ENCODE data around the gene EPHA6. TPM values are rescaled to one million over a fixed set of nuclear protein-coding genes. Genes with fewer than 3 reads are reported as not detected.
"Not testable (repeated sequence)": the region's sequence is repeated elsewhere in the genome, so short reads cannot be mapped to it uniquely, and the experiment has no call there.

Gene EPHA6
- total RNA-seq, 2 experiments from 2014 or later, result not detected

DNA sequence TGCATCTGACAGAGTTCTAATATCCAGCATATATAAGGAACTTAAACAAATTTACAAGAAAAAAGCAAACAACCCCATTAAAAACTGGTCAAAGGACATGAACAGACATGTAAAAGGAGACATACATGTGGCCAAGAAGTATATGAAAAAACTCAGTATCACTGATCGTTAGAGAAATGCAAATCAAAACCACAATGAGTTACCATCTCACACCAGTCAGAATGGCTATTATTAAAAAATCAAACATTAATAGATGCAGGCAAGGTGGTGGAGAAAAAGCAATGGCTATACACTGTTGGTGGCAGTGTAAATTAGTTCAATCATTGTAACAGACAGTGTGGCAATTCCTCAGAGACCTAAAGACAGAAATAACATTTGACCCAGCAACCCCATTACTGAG lies 806.1 kb downstream of the EPHA6 start:
- intact Hi-C loops (cut with DNase I, micrococcal nuclease); H3K27ac Mint-ChIP-seq; H3K4me3 Mint-ChIP-seq; DNase-seq; POLR2A ChIA-PET; H3K9me3 Mint-ChIP-seq (ENCODE audit: low read depth); H3K36me3 Mint-ChIP-seq (ENCODE audit: low read depth); CTCF ChIA-PET; H3K27me3 Mint-ChIP-seq; H3K4me1 Mint-ChIP-seq; ATAC-seq: not testable (repeated sequence)

DNA sequence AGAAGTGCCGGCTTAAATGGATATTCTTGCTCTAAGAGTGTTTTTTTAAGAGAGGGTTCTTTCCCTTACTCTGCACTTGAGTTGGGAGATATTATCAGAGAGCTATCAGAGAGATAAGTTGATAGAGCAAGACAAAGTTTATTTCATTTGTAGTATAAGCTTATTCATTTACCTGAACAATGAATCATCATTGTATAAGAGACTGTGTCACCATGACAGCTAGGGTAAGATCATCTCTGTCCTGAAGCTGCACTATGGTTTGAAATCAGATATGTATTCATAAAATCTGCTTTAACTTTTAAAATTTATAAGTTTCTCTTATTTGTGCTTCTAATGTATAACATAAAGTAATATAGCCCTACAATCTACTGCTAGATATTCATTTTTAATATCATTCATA lies 822.1 kb downstream of the EPHA6 start:
- H3K4me3 Mint-ChIP-seq, result no peak overlapping the region
- no peak overlapping the region for H3K27ac Mint-ChIP-seq
- DNase-seq (no peak), ATAC-seq (no peak)
- H3K4me1 Mint-ChIP-seq, result no peaks in the 10 kb centered on the region
- H3K27me3 Mint-ChIP-seq, result peaks cover 3% of the 10 kb centered on the region
- no peaks in the 10 kb centered on the region for H3K36me3 Mint-ChIP-seq (ENCODE audit: low read depth)
- CTCF ChIA-PET, result no interaction called here
- intact Hi-C loops (cut with DNase I, micrococcal nuclease), result no loop called here
- POLR2A ChIA-PET, result no interaction called here
- no peaks in the 10 kb centered on the region for H3K9me3 Mint-ChIP-seq (ENCODE audit: low read depth)

DNA sequence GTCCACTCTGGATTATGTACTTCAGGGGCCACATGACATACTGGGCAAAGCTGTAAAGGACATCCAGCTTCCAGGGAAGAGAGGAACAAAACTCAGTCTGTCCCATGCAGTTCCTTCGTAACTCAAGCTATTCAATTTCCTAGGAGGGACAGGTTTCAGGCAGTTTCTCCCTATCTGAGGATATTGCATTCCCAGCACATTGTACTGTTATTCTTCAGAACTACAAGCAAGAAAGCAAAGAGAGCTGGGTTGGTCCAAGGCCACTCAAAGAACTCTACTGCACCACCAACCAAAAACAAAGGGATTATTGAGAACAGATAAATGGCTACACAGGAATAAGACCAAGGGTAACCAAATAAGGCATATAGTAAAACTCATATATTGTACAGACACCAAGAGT lies 832.5 kb downstream of the EPHA6 start:
- DNase-seq (no peak), ATAC-seq (no peak)
- intact Hi-C loops (cut with DNase I, micrococcal nuclease), result no loop called here
- Mint-ChIP-seq H3K4me1 (no peaks in the 10 kb centered on the region), H3K36me3 (ENCODE audit: low read depth) (no peaks in the 10 kb centered on the region), H3K9me3 (ENCODE audit: low read depth) (no peaks in the 10 kb centered on the region), H3K27ac (no peak overlapping the region), H3K27me3 (peaks cover 4% of the 10 kb centered on the region), H3K4me3 (no peak overlapping the region)
- CTCF ChIA-PET, result no interaction called here
- POLR2A ChIA-PET, result no interaction called here

DNA sequence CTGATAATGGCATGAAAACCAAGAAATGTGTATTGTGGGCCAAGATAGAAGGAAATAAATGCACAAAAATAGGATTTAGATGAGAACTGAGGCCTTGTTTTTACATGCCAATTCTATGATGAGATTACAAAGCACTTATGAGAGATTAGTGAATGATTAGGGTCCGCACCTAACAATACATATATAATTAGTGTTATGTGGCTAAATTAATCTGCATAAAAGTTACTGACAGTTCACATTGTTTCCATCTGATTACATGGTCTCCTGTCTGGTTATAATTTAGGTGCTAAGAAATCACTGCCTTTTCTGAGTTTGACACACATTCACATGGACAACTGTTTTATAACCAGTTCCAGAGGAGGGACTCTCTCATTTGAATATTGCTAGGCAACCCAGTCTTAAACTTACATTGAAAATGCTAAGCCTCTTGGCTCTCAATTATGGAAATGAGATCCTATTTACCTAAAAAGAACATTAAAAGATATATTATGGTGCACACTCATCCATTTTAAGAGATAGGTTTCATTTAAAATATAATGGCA lies 833.1 kb downstream of the EPHA6 start:
- Mint-ChIP-seq H3K27me3 (peaks cover 4% of the 10 kb centered on the region), H3K27ac (no peak overlapping the region), H3K36me3 (ENCODE audit: low read depth) (no peaks in the 10 kb centered on the region), H3K4me3 (no peak overlapping the region), H3K9me3 (ENCODE audit: low read depth) (no peaks in the 10 kb centered on the region), H3K4me1 (no peaks in the 10 kb centered on the region)
- intact Hi-C loops (cut with DNase I, micrococcal nuclease), result no loop called here
- no peak for ATAC-seq
- CTCF ChIA-PET, result no interaction called here
- no peak for DNase-seq
- POLR2A ChIA-PET, result no interaction called here

- H3K9me3 Mint-ChIP-seq (ENCODE audit: low read depth), result no peaks in the 10 kb centered on the region
- H3K36me3 Mint-ChIP-seq (ENCODE audit: low read depth), result no peaks in the 10 kb centered on the region
- ATAC-seq (no peak), DNase-seq (no peak)
- no peak overlapping the region for H3K27ac Mint-ChIP-seq
- no peaks in the 10 kb centered on the region for H3K27me3 Mint-ChIP-seq
- POLR2A ChIA-PET, result no interaction called here
- no peaks in the 10 kb centered on the region for H3K4me1 Mint-ChIP-seq
- intact Hi-C loops (cut with DNase I, micrococcal nuclease), result no loop called here
- H3K4me3 Mint-ChIP-seq, result no peak overlapping the region
- CTCF ChIA-PET, result no interaction called here
Measured at GRCh38 chr3:97655971-97656370, 841.6 kb downstream of the EPHA6 start.

GRCh38 chr3:97656638-97657037 lies 842.2 kb downstream of the EPHA6 start:
- intact Hi-C loops (cut with DNase I, micrococcal nuclease), result no loop called here
- Mint-ChIP-seq H3K27ac (no peak overlapping the region), H3K9me3 (ENCODE audit: low read depth) (no peaks in the 10 kb centered on the region), H3K27me3 (no peaks in the 10 kb centered on the region), H3K36me3 (ENCODE audit: low read depth) (no peaks in the 10 kb centered on the region), H3K4me1 (no peaks in the 10 kb centered on the region), H3K4me3 (no peak overlapping the region)
- CTCF ChIA-PET, result no interaction called here
- POLR2A ChIA-PET, result no interaction called here
- ATAC-seq, result no peak
- DNase-seq, result no peak

GRCh38 chr3:97658668-97659285 lies 844.4 kb downstream of the EPHA6 start:
- no peaks in the 10 kb centered on the region for H3K36me3 Mint-ChIP-seq (ENCODE audit: low read depth)
- no peak overlapping the region for H3K27ac Mint-ChIP-seq
- DNase-seq, result no peak
- intact Hi-C loops (cut with DNase I, micrococcal nuclease), result loop anchor here (2.0 kb wide), 2 partner anchors 796 to 798 kb away; no protein-coding TSS in a partner anchor
- H3K9me3 Mint-ChIP-seq (ENCODE audit: low read depth), result no peaks in the 10 kb centered on the region
- POLR2A ChIA-PET, result no interaction called here
- no peak overlapping the region for H3K4me3 Mint-ChIP-seq
- CTCF ChIA-PET, result no interaction called here
- H3K27me3 Mint-ChIP-seq, result peaks cover 2% of the 10 kb centered on the region
- ATAC-seq, result no peak
- H3K4me1 Mint-ChIP-seq, result no peaks in the 10 kb centered on the region

GRCh38 chr3:97662264-97662663 lies 847.9 kb downstream of the EPHA6 start:
- Mint-ChIP-seq H3K4me1 (no peaks in the 10 kb centered on the region), H3K36me3 (ENCODE audit: low read depth) (no peaks in the 10 kb centered on the region), H3K4me3 (no peak overlapping the region), H3K27ac (no peak overlapping the region), H3K27me3 (peaks cover 3% of the 10 kb centered on the region), H3K9me3 (ENCODE audit: low read depth) (no peaks in the 10 kb centered on the region)
- DNase-seq (no peak), ATAC-seq (no peak)
- ChIA-PET POLR2A (no interaction called here), CTCF (interaction anchor here (1.4 kb wide), 1 partner anchor 57 kb away, joined by 4 read pairs; no protein-coding TSS in a partner anchor)
- intact Hi-C loops (cut with DNase I, micrococcal nuclease), result no loop called here

GRCh38 chr3:97662762-97663161 lies 848.4 kb downstream of the EPHA6 start:
- no peak for ATAC-seq
- ChIA-PET POLR2A (no interaction called here), CTCF (interaction anchor here (0.6 kb wide), 1 partner anchor 56 kb away, joined by 3 read pairs; no protein-coding TSS in a partner anchor)
- H3K4me3 Mint-ChIP-seq, result no peak overlapping the region
- H3K27ac Mint-ChIP-seq, result no peak overlapping the region
- no peaks in the 10 kb centered on the region for H3K36me3 Mint-ChIP-seq (ENCODE audit: low read depth)
- peaks cover 3% of the 10 kb centered on the region for H3K27me3 Mint-ChIP-seq
- intact Hi-C loops (cut with DNase I, micrococcal nuclease), result no loop called here
- H3K9me3 Mint-ChIP-seq (ENCODE audit: low read depth), result no peaks in the 10 kb centered on the region
- H3K4me1 Mint-ChIP-seq, result no peaks in the 10 kb centered on the region
- no peak for DNase-seq

DNA sequence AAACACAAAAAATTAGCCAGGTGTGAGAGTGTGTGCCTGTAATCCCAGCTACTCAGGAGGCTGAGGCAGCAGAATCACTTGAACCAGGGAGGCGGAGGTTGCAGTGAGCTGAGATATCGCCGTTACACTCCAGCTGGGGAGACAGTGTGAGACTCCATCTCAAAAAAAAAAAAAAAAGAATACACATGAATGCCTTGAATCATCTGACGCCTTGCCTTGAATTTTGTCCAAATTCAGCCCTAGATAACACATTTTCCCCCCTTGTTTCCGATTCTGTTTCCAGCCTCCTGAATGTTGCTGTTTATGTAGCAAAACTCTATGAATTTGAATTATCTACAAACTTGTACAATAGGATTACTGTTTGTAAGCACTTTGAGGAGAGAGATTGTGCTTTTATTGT lies 851.5 kb downstream of the EPHA6 start:
- H3K4me3 Mint-ChIP-seq, result no peak overlapping the region
- no peaks in the 10 kb centered on the region for H3K4me1 Mint-ChIP-seq
- ChIA-PET POLR2A (no interaction called here), CTCF (interaction anchor here (0.7 kb wide), 1 partner anchor 1966 kb away, joined by 3 read pairs; no protein-coding TSS in a partner anchor)
- DNase-seq (no peak), ATAC-seq (no peak)
- no peaks in the 10 kb centered on the region for H3K9me3 Mint-ChIP-seq (ENCODE audit: low read depth)
- no peak overlapping the region for H3K27ac Mint-ChIP-seq
- no peaks in the 10 kb centered on the region for H3K36me3 Mint-ChIP-seq (ENCODE audit: low read depth)
- H3K27me3 Mint-ChIP-seq, result peaks cover 3% of the 10 kb centered on the region
- intact Hi-C loops (cut with DNase I, micrococcal nuclease), result no loop called here

GRCh38 chr3:97670952-97671351 lies 856.6 kb downstream of the EPHA6 start:
- DNase-seq, result no peak
- peaks cover 4% of the 10 kb centered on the region for H3K27me3 Mint-ChIP-seq
- intact Hi-C loops (cut with DNase I, micrococcal nuclease), result no loop called here
- no peaks in the 10 kb centered on the region for H3K4me1 Mint-ChIP-seq
- H3K36me3 Mint-ChIP-seq (ENCODE audit: low read depth), result no peaks in the 10 kb centered on the region
- POLR2A ChIA-PET, result no interaction called here
- no peak for ATAC-seq
- H3K9me3 Mint-ChIP-seq (ENCODE audit: low read depth), result no peaks in the 10 kb centered on the region
- H3K27ac Mint-ChIP-seq, result no peak overlapping the region
- CTCF ChIA-PET, result interaction anchor here (1.0 kb wide), 1 partner anchor 17 kb away, joined by 3 read pairs; no protein-coding TSS in a partner anchor
- no peak overlapping the region for H3K4me3 Mint-ChIP-seq

- peaks cover 9% of the 10 kb centered on the region for H3K27me3 Mint-ChIP-seq
- no peaks in the 10 kb centered on the region for H3K4me1 Mint-ChIP-seq
- H3K4me3 Mint-ChIP-seq, result no peak overlapping the region
- no peaks in the 10 kb centered on the region for H3K9me3 Mint-ChIP-seq (ENCODE audit: low read depth)
- no peak for ATAC-seq
- DNase-seq, result no peak
- H3K36me3 Mint-ChIP-seq (ENCODE audit: low read depth), result no peaks in the 10 kb centered on the region
- intact Hi-C loops (cut with DNase I, micrococcal nuclease), result no loop called here
- POLR2A ChIA-PET, result no interaction called here
- CTCF ChIA-PET, result interaction anchor here (0.6 kb wide), 1 partner anchor 253 kb away, joined by 4 read pairs; no protein-coding TSS in a partner anchor
- no peak overlapping the region for H3K27ac Mint-ChIP-seq
Measured at GRCh38 chr3:97673357-97673997, 859.1 kb downstream of the EPHA6 start.

Measured in activated CD4-positive, alpha-beta T cell treated with anti-CD3 and anti-CD28 coated beads for 36 hours (primary cell).